Erythroblast (primary cell): Measurements from ENCODE around the gene TBC1D13.

ENCODE experiments used
- GATA1 ChIP-seq: IDR thresholded peaks from 2 replicates; pipeline ENCODE4 v1.6.1; 2011; ENCODE audit warnings: low read depth, mild to moderate bottlenecking, control low read depth, low read length, moderate library complexity
- POLR2A ChIP-seq: IDR thresholded peaks from 2 replicates; pipeline ENCODE4 v1.6.1; 2011; ENCODE audit warnings: mild to moderate bottlenecking, low read length

- no peak for TF ChIP-seq GATA1
- no peak for TF ChIP-seq POLR2A
Measured at GRCh38 chr9:128807827-128808226, 20.8 kb downstream of the TBC1D13 start.
